Measurements from ENCODE around the gene COL5A1. TPM values are rescaled to one million over a fixed set of nuclear protein-coding genes. Genes with fewer than 3 reads are reported as not detected.

COL5A1 gene
- polyA plus RNA-seq, 1 donor (not counting 4 experiments of a cell fraction or from before 2014, with no cell fraction given): 3.1 TPM

GRCh38 chr9:134736791-134737497 is 95.3 kb downstream of the COL5A1 start:
- Histone ChIP-seq H4K20me1 (ENCODE audit: control insufficient read depth, extremely low read depth, insufficient read depth, low read length) (no peaks in the 10 kb centered on the region), H2AFZ (ENCODE audit: control insufficient read depth, low read length) (no peak overlapping the region), H3K79me2 (ENCODE audit: control insufficient read depth, insufficient read depth, low read length) (no peaks in the 10 kb centered on the region), H3K9ac (ENCODE audit: control insufficient read depth, extremely low read depth, insufficient read depth, low read length) (no peak overlapping the region), H3K4me3 (ENCODE audit: control insufficient read depth in 2 of 3, extremely low read depth in 1 of 3, insufficient read depth in 2 of 3, low read depth in 1 of 3, low read length in 3 of 3) (no peak overlapping the region), H3K9me1 (ENCODE audit: control insufficient read depth, extremely low read depth, insufficient read depth, low read length) (no peaks in the 10 kb centered on the region), H3K4me1 (ENCODE audit: control insufficient read depth, extremely low read depth, insufficient read depth, low read length) (no peaks in the 10 kb centered on the region), H3K27me3 (ENCODE audit: control insufficient read depth, extremely low read depth, insufficient read depth, low read length) (peaks cover 5% of the 10 kb centered on the region), H3K36me3 (ENCODE audit: control insufficient read depth in 2 of 2, extremely low read depth in 1 of 2, insufficient read depth in 2 of 2, low read length in 2 of 2) (no peaks in the 10 kb centered on the region), H3K9me3 (ENCODE audit: control insufficient read depth, low read depth, low read length) (no peaks in the 10 kb centered on the region), H3K4me2 (ENCODE audit: control insufficient read depth, extremely low read depth, insufficient read depth, low read depth, low read length) (no peak overlapping the region), H3K27ac (ENCODE audit: control insufficient read depth, insufficient read depth, low read length) (no peak overlapping the region)
- dilution Hi-C loops (cut with MboI; ENCODE audit: extremely low pct_ligation_motif_present, low sequenced_read_pairs): no loop called here
- FAIRE-seq (no peak), DNase-seq (ENCODE audit: low read depth, low spot score) (no peak)
- no peak for TF ChIP-seq EZH2 (IDR thresholded peaks at IDR 0.05; ENCODE audit: low read length)
- peak in 1 of 3 experiments; percentile 5 for TF ChIP-seq CTCF (optimal IDR thresholded peaks at IDR 0.05 in 1 of 3, IDR thresholded peaks at IDR 0.05 in 1 of 3, conservative IDR thresholded peaks at IDR 0.05 in 1 of 3; ENCODE audit: extremely low read depth in 1 of 3, insufficient read depth in 2 of 3, low read length in 3 of 3)

- Histone ChIP-seq H3K36me3 (ENCODE audit: control insufficient read depth in 2 of 2, extremely low read depth in 1 of 2, insufficient read depth in 2 of 2, low read length in 2 of 2) (no peaks in the 10 kb centered on the region), H4K20me1 (ENCODE audit: control insufficient read depth, extremely low read depth, insufficient read depth, low read length) (no peaks in the 10 kb centered on the region), H3K9me3 (ENCODE audit: control insufficient read depth, low read depth, low read length) (no peaks in the 10 kb centered on the region), H3K9me1 (ENCODE audit: control insufficient read depth, extremely low read depth, insufficient read depth, low read length) (no peaks in the 10 kb centered on the region), H3K4me3 (ENCODE audit: control insufficient read depth in 2 of 3, extremely low read depth in 1 of 3, insufficient read depth in 2 of 3, low read depth in 1 of 3, low read length in 3 of 3) (no peak overlapping the region), H3K4me1 (ENCODE audit: control insufficient read depth, extremely low read depth, insufficient read depth, low read length) (no peaks in the 10 kb centered on the region), H3K9ac (ENCODE audit: control insufficient read depth, extremely low read depth, insufficient read depth, low read length) (no peak overlapping the region), H3K27me3 (ENCODE audit: control insufficient read depth, extremely low read depth, insufficient read depth, low read length) (peaks cover 5% of the 10 kb centered on the region), H3K27ac (ENCODE audit: control insufficient read depth, insufficient read depth, low read length) (no peak overlapping the region), H3K4me2 (ENCODE audit: control insufficient read depth, extremely low read depth, insufficient read depth, low read depth, low read length) (no peak overlapping the region), H2AFZ (ENCODE audit: control insufficient read depth, low read length) (no peak overlapping the region), H3K79me2 (ENCODE audit: control insufficient read depth, insufficient read depth, low read length) (no peaks in the 10 kb centered on the region)
- FAIRE-seq: no peak
- no peak for DNase-seq (ENCODE audit: low read depth, low spot score)
- TF ChIP-seq EZH2 (IDR thresholded peaks at IDR 0.05; ENCODE audit: low read length) (no peak), CTCF (optimal IDR thresholded peaks at IDR 0.05 in 1 of 3, IDR thresholded peaks at IDR 0.05 in 1 of 3, conservative IDR thresholded peaks at IDR 0.05 in 1 of 3; ENCODE audit: extremely low read depth in 1 of 3, insufficient read depth in 2 of 3, low read length in 3 of 3) (no peak)
- dilution Hi-C loops (cut with MboI; ENCODE audit: extremely low pct_ligation_motif_present, low sequenced_read_pairs): no loop called here
Observed at GRCh38 chr9:134737842-134738580, 96.4 kb downstream of the COL5A1 start.
